NCI-H128 (cell line): ENCODE data around the gene TMEM222.
"Not testable (repeated sequence)": the region's sequence is repeated elsewhere in the genome, so short reads cannot be mapped to it uniquely, and the experiment has no call there.

Experiments
- DNase-seq: peaks from one replicate; lab custom pipeline; 2025; ENCODE audit not compliant: unreplicated experiment; lab: John Stamatoyannopoulos, UW

The TMEM222 gene, protein sequence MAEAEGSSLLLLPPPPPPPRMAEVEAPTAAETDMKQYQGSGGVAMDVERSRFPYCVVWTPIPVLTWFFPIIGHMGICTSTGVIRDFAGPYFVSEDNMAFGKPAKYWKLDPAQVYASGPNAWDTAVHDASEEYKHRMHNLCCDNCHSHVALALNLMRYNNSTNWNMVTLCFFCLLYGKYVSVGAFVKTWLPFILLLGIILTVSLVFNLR

DNA sequence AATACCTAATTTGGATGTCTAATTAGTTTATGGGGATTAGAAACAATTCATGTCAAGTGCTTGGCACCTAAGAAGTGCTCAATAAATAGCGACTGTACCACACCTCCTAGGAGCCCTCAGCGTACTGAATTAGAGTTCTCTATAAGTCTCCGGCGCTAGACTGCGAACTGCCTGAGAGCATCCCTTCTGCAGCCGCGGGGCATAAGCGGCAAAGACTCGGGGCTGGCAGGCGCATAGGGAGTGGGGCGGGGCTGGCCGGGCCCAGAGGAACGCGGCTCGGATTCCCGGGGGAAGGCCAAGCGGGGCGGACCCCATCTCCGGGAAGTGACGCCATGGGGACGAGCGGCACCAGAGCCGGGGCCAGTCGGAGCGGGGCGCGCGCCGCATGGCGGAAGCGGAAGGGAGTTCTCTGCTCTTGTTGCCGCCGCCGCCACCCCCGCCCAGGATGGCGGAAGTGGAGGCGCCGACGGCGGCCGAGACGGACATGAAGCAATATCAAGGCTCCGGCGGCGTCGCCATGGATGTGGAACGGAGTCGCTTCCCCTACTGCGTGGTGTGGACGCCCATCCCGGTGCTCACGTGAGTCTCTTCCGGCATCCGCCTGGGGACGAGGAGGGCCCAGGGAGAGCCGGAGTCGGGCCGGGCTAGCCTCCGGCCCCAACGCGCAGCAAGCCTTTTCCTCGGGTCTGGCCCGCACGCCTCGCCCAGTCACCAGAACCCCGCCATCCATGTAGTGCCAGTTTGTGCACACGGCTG, at the start of gene TMEM222:
TSS of gene TMEM222 (plus strand) at position 351 of the 756 bp plus-strand sequence. CDS start at position 386, 35 bp downstream.
- DNase-seq: peak; percentile 99

DNA sequence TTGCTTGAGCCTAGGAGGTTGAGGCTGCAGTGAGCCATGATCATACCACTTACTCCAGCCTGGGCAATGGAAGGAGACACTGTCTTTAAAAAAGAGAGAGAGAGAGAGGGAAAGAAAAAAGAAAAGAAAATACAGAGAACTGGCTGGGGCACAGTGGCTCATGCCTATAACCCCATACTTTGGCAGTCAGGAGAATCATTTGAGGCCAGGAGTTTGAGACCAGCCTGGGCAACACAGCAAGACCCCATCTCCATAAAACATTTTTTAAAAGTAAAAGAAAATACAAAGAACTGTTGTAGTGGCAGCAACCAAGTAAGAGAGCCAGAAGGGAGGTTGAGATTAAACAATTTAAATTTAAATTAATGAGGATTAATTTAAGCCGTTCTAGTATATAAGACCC, 47.8 kb upstream of the TMEM222 start:
- DNase-seq: no peak

DNA sequence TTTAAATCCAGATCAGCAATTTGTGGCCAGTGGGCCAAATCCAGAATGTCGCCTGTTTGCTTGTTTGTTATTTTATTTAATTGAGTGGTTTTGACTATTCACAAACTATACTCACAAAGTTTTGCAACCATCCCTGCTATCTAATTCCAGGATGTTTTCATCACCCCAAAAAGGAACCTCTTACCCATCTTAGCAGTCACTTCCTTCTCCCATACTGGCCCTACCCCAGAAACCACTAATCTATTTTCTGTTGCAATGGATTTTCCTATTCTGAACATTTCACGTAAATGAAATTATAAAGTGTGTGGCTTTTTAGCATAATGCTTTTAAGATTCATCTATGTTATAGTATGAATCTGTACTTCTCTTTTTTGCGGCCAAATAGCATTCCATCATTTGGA, 46.3 kb upstream of the TMEM222 start:
- DNase-seq: no peak

DNA sequence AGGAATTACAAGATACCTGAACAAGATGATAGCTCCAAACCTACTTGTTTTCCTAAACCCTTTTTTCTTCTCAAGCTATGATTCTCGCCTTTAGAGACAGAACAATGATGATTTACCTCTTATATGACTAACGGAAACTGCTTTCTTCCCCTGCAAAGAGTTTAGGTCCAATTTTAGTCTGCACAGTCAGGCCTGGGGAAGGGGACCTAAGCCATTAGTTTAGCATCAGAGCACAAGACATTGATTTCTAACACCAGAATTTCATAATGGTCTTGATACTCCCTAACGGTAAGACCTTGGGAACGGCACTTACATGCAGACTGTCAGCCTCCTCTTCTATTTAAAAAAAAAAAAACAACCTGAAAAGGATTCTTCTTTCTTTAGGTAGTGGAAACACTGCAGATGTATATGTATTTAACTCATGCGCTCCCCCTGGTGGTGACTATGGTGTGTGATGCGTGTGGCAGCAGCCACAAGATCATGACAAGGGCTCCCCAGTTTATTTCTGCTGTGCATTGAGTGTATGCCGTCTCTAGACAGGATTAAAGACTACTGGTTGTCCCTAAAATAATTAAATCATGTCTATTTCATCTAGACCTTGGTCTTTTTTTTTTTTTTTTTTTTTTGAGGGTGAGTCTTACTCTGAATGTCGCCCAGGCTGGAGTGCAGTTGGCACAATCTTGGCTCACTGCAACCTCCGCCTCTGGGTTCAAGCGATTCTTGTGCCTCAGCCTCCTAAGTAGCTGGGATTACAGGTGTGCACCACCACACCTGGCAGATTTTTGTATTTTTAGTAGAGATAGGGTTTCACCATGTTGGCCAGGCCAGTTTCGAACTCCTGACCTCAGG, 37.3 kb upstream of the TMEM222 start:
- peak; percentile 64 for DNase-seq

DNA sequence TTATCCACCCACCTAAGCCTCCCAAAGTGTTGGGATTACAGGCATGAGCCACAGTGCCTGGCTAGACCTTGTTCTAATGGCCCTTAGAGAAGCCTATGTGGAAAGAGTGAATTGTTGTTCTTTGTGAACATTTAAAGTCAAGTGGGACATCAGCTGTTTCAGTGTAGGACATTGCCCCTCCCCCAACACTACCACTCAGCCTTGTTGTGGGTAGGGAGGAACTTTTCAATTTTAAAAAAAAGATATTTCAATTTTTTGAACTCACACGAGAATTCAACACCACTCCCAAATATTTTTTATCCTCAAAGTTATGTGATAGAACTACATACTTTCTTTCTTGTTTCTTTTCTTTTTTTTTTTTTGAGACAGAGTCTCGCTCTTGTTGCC, 36.7 kb upstream of the TMEM222 start:
- no peak for DNase-seq

GRCh38 chr1:27285821-27286220, 36.1 kb upstream of the TMEM222 start:
- not testable (repeated sequence) for DNase-seq

GRCh38 chr1:27289125-27289524, 32.8 kb upstream of the TMEM222 start:
- DNase-seq: not testable (repeated sequence)

DNA sequence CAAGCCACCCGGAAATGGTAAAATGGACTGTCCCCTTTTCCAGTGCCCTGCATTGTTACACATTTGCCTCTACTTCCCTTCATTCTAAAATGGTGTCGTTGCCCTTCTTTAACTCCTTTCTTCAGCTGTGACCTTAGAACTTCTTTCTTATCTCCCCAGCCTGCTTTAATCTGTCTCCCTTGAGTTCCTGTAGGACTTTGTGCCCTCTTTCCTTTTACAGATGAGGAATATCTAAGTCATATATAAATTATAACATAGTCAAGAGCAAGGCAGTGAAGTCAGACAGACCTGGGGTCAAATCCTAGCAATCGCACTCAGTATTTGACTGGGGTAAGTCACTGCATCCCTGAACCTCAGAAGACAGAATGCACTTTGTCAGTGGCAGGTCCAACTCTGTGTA, 31.4 kb upstream of the TMEM222 start:
- no peak for DNase-seq

GRCh38 chr1:27292106-27292505, 29.9 kb upstream of the TMEM222 start:
- DNase-seq: no peak

- no peak for DNase-seq
Measured at GRCh38 chr1:27293915-27294314, 28.0 kb upstream of the TMEM222 start.

- peak; percentile 20 for DNase-seq
Measured at GRCh38 chr1:27296773-27297291, 25.1 kb upstream of the TMEM222 start.

GRCh38 chr1:27297903-27298302, 24.1 kb upstream of the TMEM222 start:
- DNase-seq: no peak

- DNase-seq: no peak
Measured at GRCh38 chr1:27298632-27299384, 23.2 kb upstream of the TMEM222 start.

DNA sequence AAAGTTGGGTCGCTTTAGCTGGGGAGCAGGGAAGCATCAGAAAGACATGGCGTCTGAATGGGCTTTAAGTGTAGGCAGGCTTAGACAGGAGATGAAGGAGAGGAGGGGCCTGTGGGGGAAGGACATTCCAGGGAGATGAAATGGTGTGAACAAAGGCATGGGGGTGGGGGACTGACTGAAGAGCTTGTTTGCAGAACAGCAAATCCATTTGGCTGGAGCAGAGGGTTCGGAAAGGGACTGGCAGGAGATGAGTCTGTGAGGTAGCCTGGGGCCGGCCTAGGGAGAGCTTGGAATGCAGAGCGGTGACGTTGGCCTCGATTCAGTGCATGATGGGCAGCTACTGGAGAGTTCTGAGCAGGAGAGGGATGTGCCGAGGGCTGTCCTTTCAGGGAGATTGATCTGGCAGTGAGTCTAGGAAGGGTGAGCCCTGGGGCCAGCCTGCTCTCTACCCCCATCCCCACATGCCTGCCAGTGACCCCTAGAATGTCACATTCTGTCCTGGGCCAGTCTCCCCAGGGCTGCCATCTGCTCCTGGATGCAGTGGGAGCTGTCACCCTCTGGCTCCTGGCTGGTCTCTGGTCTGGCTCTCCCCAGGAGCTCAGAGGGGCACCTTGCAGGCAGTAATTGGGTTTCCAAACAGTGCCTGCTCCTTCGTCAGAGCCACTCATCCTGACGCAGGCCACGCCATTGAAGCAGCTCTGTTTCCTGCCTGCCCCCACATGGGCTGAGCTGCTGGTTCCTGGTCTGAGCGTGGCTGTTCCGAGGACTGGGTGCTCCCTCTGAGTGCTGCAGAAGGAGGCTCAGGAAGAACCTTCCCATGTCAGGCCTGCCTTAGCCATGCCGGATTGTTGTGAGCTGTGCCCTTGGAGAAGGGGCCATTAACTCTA, 22.3 kb upstream of the TMEM222 start:
- no peak for DNase-seq

- peak; percentile 91 for DNase-seq
Measured at GRCh38 chr1:27300341-27301051, 21.5 kb upstream of the TMEM222 start.

DNA sequence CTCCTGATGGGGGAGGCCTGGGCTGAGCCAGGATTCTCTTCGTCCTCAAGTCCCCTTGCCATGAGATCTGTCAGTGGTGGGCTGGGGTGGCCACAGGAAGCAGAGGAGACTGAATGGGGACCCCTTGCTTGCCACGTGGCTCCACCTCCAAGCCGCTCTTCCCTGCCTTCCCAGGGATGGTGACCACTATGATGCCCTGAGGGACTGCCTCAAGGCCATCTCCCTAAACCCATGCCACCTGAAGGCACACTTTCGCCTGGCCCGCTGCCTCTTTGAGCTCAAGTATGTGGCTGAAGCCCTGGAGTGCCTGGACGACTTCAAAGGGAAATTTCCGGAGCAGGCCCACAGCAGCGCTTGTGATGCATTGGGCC, 20.9 kb upstream of the TMEM222 start:
- no peak for DNase-seq

DNA sequence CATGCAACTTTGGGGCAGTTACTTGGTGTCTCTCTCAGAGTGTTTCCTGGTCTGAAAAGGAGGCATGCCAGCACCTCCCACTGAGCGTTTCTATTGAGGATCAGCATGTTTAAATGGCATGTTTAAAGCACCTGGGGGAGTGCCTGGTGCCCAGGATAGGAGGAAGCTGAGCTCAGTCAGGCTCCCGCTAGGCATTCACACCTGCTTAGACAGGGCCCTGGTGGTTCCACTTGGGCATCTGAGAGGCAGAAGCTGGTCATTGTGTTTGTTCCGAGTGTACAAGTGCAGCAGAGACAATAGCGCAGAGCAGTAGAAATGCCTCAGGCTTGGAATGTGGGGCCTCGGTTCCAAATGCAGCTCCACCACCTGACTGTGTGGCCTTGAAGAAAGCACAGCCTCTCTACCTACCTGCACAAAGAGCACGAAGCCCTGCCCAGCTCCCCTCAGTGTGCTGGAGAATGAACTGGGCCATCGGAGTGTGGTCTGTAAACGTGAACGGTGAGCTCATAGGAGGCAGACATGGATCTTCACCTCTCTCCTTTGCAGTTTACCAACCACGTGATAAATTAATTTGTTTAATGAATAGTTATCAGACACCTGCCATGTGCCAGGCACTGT, 20.3 kb upstream of the TMEM222 start:
- DNase-seq: peak; percentile 39

DNA sequence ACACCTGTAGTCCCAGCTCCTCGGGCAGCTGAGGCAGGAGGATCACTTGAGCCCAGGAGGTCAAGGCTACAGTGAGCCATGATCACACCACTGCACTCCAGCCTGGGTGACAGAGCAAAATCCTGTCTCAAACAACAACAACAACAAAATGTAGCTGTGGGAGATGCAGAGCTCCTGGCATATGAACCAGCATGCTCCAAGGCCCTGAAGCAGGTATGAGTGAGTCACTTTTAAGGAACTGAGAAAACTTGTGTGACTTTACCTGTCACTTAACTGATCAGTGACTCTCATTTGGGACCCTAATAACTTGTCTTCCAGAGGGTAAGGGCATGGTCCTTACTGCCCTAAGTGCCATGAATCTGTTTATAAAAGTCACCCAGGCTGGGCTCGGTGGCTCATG, 19.4 kb upstream of the TMEM222 start:
- no peak for DNase-seq

GRCh38 chr1:27303509-27303908, 18.5 kb upstream of the TMEM222 start:
- DNase-seq: no peak
